ENCODE results near the gene ZNF70.

Gene ZNF70

GRCh38 chr22:23755711-23756110, 4.8 kb upstream of the ZNF70 start:
- no peak overlapping the region for H3K4me3 ChIP-seq (ENCODE audit: low read depth, low read length)
- TF ChIP-seq CTCF (IDR thresholded peaks at IDR 0.05; ENCODE audit: low read depth, low read length): no peak

GRCh38 chr22:23754980-23755636, 4.2 kb upstream of the ZNF70 start:
- no peak overlapping the region for H3K4me3 ChIP-seq (ENCODE audit: low read depth, low read length)
- no peak for TF ChIP-seq CTCF (IDR thresholded peaks at IDR 0.05; ENCODE audit: low read depth, low read length)

- no peak within 1 kb of the TSS for H3K4me3 ChIP-seq (ENCODE audit: low read depth, low read length)
- TF ChIP-seq CTCF (IDR thresholded peaks at IDR 0.05; ENCODE audit: low read depth, low read length): no peak
Measured at GRCh38 chr22:23754220-23754919, 3.5 kb upstream of the ZNF70 start, which contains the start of gene VPREB3. Gene VPREB3 (minus strand): TSS chr22:23754425. CDS start chr22:23754363, 62 bp downstream.

GRCh38 chr22:23753385-23753784, 2.5 kb upstream of the ZNF70 start:
- no peak overlapping the region for H3K4me3 ChIP-seq (ENCODE audit: low read depth, low read length)
- TF ChIP-seq CTCF (IDR thresholded peaks at IDR 0.05; ENCODE audit: low read depth, low read length): no peak

- H3K4me3 ChIP-seq (ENCODE audit: low read depth, low read length): no peak overlapping the region
- TF ChIP-seq CTCF (IDR thresholded peaks at IDR 0.05; ENCODE audit: low read depth, low read length): no peak
Measured at GRCh38 chr22:23752750-23753149, 1.8 kb upstream of the ZNF70 start.

- no peak overlapping the region for H3K4me3 ChIP-seq (ENCODE audit: low read depth, low read length)
- TF ChIP-seq CTCF (IDR thresholded peaks at IDR 0.05; ENCODE audit: low read depth, low read length): no peak
Measured at GRCh38 chr22:23752090-23752691, 1.3 kb upstream of the ZNF70 start.

- peak overlapping the region; percentile 81 for H3K4me3 ChIP-seq (ENCODE audit: low read depth, low read length)
- no peak for TF ChIP-seq CTCF (IDR thresholded peaks at IDR 0.05; ENCODE audit: low read depth, low read length)
Measured at GRCh38 chr22:23751441-23751996, 607 bp upstream of the ZNF70 start.
